Lower leg skin (tissue), 3 donors: ENCODE results near the gene ABCD4.

ENCODE experiments used
- CTCF ChIP-seq, 3 donors: fragments of 450-650 bp; IDR thresholded peaks; one replicate each; pipeline ENCODE4 v1.5.1; 2016; ENCODE audit warnings: antibody characterized with exemption in 3 of 3, mild to moderate bottlenecking in 3 of 3, moderate library complexity in 2 of 3
- POLR2A ChIP-seq, 2 donors: fragments of 450-650 bp; IDR thresholded peaks; one replicate each; pipeline ENCODE4 v1.6.1; 2016 to 2017; ENCODE audit warnings: antibody characterized with exemption in 2 of 2, mild to moderate bottlenecking in 1 of 2, moderate library complexity in 1 of 2

- TF ChIP-seq CTCF (IDR thresholded peaks at IDR 0.05) (no peak), POLR2A (IDR thresholded peaks at IDR 0.05) (no peak)
These were observed 54.7 kb downstream of the ABCD4 start for GRCh38 chr14:74248017-74248416.
